Right ventricle myocardium inferior (tissue), 1 donor: ENCODE data around the gene FAM167B. TPM values are rescaled to one million over a fixed set of nuclear protein-coding genes. Genes with fewer than 3 reads are reported as not detected.
"Not testable (repeated sequence)": the region's sequence is repeated elsewhere in the genome, so short reads cannot be mapped to it uniquely, and the experiment has no call there.

Experiments used
- ATAC-seq: fragments of 200-7000 bp; cut with Tn5 transposase; one replicate; pipeline ENCODE4 v1.9.1; 2020; ENCODE audit warnings: mild to moderate bottlenecking, moderate library complexity
- DNase-seq: peaks from one replicate; pipeline ENCODE4 v3.0.0; 2021; ENCODE audit errors: missing footprints
- intact Hi-C: fragments of 100-400 bp; cut with DNase I; formaldehyde crosslinking; loops from one replicate; pipeline ENCODE4 v1.11.0; 2022
- total RNA-seq: library from RNA; stranded (reverse); fragmentation: NEBNext Ultra II Directional; extraction: Animal tissue kit (Norgen Biotek cat#: 25700); gene quantifications from one replicate; pipeline ENCODE4 v1.2.1, GENCODE V29; 2021
- donor health status: DM: no; HTN: yes; CAD: no; lungs with severe emphysema.

FAM167B gene
- total RNA-seq, 1 donor from 2014 or later: 10.5 TPM

DNA sequence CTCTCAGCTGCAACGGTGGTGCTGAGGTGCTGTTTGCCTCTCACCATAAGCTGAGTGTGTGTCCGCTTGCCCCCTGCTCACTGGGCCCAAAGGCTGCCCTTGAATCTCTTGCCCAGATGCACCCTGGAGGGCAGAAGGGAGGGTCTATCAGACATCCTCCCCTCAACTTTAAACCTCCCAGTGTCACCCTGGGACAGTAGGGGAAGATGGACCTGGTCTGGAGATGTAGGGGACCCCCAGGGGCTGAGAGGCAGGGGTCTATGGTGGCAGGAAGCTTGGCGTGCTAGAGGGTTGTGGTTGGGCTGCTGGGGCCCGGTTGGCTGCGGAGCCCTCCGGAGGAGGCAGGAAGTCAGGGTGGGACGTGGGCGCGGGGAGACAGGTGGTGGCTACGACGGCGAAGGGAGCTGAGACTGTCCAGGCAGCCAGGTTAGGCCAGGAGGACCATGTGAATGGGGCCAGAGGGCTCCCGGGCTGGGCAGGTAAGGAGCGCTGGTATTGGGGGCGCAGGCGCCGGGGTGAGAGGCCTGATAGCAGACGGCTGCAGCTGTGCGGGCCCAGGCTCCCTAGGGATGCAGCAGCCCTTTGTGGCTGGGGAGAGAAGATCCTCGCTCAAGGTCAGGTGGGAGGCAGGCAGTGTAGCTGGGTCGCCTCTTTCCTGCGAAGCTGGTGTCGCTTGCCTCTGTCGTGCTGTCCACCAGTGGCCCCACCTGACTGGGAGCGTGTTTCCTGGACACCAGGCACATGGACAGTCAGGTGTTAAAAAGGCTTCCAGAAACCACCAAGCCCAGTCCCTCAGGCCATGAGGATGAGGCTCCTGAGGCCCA, 4.1 kb downstream of the FAM167B start, which contains the start of gene LCK:
LCK (plus strand) TSS at position 373 of the 824 bp plus-strand sequence. CDS start 23,065 bp downstream, outside the sequence.
- no peak for DNase-seq
- ATAC-seq: no peak
- intact Hi-C loops: loop anchor here (5.0 kb wide), 1 partner anchor 61 kb away; no protein-coding TSS in a partner anchor

GRCh38 chr1:32255072-32256071, 8.3 kb downstream of the FAM167B start:
- no peak for ATAC-seq
- intact Hi-C loops: no loop called here
- DNase-seq: no peak

DNA sequence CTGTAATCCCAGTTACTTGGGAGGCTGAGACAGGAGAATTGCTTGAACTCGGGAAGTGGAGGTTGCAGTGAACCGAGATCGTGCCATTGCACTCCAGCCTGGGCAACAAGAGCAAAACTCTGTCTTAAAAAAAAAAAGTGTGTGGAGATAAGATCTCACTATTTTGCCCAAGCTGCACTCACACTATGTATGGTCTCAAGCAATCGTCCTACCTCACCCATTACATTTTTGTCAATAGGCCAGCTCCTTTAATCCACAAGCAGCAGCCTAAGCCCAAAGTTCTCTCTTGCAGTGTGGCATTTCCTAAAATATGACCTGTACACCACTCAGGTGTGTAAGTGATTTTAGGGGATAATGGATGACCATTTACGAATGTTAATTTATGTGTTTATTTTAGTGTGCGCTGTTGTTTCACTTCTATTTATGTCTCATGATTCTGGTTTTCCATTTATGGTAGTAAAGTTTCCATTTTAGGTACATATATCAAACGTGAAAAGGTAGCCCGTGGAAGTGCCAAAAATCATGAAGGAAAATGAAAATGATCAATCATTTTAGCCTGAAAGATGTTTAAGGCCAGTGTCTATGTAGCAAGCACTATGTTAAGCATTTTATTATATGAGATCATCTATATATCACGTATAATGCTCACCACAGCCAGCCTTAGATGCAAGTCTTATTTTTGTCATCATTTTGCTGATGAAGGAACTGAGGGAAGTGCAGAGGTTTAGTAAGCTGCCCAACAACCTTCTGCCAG, 9.6 kb downstream of the FAM167B start:
- intact Hi-C loops: no loop called here
- ATAC-seq: no peak
- no peak for DNase-seq

DNA sequence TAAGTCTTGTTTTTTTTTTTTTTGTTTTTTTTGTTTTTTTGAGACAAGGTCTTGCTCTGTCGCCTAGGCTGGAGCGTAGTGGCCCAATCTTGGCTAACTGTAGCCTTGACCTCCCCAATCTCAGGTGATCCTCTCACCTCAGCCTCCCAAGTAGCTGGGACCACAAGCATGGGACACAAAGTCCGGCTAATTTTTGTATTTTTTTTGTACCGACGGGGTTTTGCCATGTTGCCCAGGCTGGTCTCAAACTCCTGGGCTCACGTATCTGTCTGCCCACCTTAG, 10.1 kb downstream of the FAM167B start:
- DNase-seq (no peak), ATAC-seq (no peak)
- intact Hi-C loops: no loop called here

- DNase-seq, ATAC-seq, intact Hi-C loops: not testable (repeated sequence)
Measured at GRCh38 chr1:32263236-32263593, 16.2 kb downstream of the FAM167B start.

DNA sequence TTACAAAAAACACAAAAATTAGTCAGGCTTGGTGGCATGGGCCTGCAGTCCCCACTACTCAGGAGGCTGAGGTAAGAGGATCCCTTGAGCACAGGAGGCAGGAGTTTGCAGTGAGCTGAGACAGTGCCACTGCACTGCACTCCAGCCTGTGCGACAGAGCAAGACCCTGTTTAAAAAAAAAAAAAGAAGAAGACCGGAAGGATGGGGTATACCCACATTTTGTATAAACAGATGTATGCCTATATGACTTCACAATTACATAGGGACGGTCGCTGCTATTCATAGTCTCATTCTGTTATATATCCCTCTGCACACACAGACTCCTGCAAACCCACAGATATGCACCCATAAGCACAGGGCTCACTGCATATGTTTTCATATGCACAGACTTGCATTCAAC, 16.7 kb downstream of the FAM167B start:
- ATAC-seq (no peak), DNase-seq (no peak)
- intact Hi-C loops: no loop called here

DNA sequence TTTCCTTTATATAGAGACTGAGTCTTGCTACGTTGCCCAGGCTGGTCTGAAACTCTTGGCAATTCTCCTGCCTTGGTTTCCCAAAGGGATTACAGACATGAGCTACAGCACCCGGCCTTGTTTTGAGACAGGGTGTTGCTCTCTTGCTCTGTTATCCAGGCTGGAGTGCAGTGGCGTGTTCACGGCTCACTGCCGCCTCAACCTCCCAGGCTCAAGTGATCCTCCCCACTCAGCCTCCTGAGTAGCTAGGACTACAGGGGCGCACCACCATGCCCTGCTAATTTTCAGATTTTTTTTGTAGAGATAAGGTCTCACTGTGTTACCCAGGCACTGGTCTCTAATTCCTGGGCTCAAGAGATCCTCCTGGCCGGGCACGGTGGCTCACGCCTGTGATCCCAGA, 18.8 kb downstream of the FAM167B start:
- DNase-seq (no peak), ATAC-seq (no peak)
- intact Hi-C loops: no loop called here

DNA sequence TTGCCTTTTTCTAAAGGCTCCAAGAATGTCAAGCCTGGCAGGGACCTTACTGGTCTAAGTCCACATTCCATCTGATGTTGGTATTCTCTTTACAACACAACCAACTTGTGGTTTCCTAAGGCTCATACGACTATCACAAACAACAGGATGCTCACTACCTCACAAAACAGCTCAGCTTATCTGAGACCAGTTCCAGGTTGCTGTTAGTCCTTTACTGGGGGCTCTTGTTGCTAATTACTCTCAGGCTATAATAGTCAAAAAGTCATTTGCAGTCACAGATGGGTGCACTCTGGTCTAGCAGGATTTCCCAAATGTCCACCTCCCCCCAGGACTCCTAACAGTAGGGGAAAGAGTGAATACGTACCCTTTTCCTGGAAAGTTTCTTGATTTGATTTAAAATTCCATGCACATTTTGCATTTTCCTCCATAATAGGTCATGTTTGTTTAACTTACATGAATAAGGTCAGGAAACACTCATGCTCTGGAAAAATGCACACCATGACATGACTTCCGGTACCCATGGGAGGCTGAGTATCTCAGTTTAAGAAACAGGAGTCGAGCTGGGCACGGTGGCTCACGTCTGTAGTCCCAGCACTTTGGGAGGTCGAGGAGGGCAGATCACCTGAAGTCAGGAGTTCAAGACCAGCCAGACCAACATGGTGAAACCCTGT, 20.0 kb downstream of the FAM167B start:
- ATAC-seq: no peak
- no peak for DNase-seq
- intact Hi-C loops: no loop called here

GRCh38 chr1:32269744-32270143, 22.7 kb downstream of the FAM167B start:
- ATAC-seq (no peak), DNase-seq (no peak)
- intact Hi-C loops: no loop called here

DNA sequence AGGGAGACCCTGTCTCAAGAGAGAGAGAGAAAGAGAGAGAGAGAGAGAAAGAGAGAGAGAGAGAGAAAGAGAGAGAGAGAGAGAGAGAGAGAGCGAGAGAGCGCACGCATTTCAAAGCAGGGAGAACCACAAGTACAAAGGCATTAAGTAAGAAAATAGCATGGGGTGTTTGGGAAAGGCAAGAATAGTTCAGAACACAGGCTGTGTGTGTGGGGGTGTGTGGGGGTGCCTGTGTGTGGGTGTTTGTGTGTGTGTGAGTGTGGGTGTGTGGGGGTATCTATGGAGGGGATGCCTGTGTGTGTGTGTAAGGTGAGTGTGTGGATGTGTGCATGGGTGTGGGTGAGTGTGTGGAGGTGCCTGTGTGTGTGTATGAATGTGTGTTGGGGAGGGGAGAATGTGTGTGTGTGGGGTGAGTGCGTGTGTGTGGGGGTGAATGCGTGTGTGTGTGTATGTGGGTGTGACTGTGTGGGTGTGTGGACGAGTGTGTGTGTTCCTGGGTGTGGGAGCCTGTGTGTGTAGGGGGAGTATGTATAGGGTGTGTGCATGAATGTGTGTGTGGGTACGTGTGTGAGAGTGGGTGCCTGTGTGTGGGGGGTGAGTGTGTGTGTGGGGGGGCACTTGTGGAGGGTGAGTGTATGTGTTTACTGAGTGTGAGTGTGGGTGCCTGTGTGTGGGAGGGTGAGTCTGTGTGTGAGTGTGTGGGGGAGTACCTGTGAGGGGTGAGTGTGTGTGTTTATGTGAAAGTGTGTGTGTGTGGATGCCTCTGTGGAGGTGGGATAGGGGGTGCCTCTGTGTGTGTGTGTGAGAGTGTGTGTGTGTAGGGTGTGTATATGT, 25.8 kb downstream of the FAM167B start:
- intact Hi-C loops: no loop called here
- no peak for DNase-seq
- ATAC-seq: no peak

- intact Hi-C loops: no loop called here
Measured at GRCh38 chr1:32273391-32274208, 26.6 kb downstream of the FAM167B start.

DNA sequence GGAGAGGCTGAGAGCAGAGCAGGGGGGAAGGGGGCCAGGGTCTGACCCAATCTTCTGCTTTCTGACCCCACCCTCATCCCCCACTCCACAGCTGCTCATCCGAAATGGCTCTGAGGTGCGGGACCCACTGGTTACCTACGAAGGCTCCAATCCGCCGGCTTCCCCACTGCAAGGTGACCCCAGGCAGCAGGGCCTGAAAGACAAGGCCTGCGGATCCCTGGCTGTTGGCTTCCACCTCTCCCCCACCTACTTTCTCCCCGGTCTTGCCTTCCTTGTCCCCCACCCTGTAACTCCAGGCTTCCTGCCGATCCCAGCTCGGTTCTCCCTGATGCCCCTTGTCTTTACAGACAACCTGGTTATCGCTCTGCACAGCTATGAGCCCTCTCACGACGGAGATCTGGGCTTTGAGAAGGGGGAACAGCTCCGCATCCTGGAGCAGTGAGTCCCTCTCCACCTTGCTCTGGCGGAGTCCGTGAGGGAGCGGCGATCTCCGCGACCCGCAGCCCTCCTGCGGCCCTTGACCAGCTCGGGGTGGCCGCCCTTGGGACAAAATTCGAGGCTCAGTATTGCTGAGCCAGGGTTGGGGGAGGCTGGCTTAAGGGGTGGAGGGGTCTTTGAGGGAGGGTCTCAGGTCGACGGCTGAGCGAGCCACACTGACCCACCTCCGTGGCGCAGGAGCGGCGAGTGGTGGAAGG, 27.8 kb downstream of the FAM167B start:
- no peak for DNase-seq
- ATAC-seq: no peak
- intact Hi-C loops: no loop called here

More at GRCh38 chr1:32273391-32274208, 26.6 kb downstream of the FAM167B start:
- DNase-seq (no peak), ATAC-seq (no peak)

DNA sequence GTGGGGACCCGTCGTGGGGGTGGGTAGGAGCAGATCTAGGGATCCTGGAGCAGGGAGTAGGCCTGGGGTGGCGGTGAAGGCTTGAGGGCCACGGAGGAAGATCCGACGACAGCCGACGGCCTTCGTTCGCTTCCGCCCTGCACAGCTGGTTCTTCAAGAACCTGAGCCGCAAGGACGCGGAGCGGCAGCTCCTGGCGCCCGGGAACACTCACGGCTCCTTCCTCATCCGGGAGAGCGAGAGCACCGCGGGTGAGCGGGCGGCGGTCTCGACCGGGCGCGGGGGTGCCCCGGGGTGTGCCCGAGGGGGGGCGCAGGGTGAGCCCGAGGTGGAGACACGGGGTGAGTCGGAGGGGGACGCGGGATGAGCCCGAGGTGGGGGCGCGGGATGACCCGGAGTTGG, 28.4 kb downstream of the FAM167B start:
- intact Hi-C loops: no loop called here
- no peak for ATAC-seq

DNA sequence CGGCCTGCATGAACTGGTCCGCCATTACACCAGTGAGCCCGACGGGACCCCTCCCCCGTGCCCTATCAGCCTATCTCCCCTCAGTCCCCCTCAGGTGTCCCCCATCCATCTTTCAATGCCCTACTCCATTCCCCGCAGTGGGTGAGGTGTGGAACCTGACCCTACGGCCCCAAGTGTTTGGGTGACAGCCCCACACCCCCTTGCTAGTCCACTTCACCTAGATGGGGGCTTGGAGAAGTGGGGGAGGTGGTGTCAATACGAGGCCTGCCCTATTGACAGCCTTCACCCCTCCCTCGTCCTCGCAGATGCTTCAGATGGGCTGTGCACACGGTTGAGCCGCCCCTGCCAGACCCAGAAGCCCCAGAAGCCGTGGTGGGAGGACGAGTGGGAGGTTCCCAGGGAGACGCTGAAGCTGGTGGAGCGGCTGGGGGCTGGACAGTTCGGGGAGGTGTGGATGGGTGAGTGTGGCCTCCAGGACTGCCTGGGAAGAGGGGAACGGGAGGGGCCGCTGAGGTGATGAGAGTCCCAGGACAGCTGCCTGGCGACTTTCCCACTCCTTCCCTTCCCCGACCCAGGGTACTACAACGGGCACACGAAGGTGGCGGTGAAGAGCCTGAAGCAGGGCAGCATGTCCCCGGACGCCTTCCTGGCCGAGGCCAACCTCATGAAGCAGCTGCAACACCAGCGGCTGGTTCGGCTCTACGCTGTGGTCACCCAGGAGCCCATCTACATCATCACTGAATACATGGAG, 29.2 kb downstream of the FAM167B start:
- intact Hi-C loops: no loop called here
- no peak for ATAC-seq

More for the DNA sequence above, 28.4 kb downstream of the FAM167B start:
- no peak for DNase-seq

DNA sequence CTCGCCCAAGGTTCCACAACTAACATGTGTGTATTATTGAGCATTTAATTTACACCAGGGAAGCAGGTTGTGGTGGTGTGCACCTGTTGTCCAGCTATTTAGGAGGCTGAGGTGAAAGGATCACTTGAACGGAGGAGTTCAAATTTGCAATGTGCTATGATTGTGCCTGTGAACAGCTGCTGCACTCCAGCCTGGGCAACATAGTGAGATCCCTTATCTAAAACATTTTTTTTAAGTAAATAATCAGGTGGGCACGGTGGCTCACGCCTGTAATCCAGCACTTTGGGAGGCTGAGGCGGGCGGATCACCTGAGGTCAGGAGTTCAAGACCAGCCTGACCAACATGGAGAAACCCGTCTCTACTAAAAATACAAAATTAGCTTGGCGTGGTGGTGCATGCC, 37.8 kb downstream of the FAM167B start:
- DNase-seq, ATAC-seq, intact Hi-C loops: not testable (repeated sequence)

More for the DNA sequence above, 29.2 kb downstream of the FAM167B start:
- no peak for DNase-seq

GRCh38 chr1:32285658-32286057, 38.6 kb downstream of the FAM167B start:
- intact Hi-C loops: no loop called here
- no peak for DNase-seq
- ATAC-seq: no peak
